HG03457 (cell line): ENCODE results near the gene HERPUD1.
"Not testable (repeated sequence)": the region's sequence is repeated elsewhere in the genome, so short reads cannot be mapped to it uniquely, and the experiment has no call there.

ENCODE experiments used
- ATAC-seq: cut with Tn5 transposase; IDR thresholded peaks from one replicate; pipeline ENCODE4 v1.9.1; 2021; ENCODE audit warnings: moderate number of reproducible peaks; ENCODE audit not compliant: unreplicated experiment

HERPUD1 gene

DNA sequence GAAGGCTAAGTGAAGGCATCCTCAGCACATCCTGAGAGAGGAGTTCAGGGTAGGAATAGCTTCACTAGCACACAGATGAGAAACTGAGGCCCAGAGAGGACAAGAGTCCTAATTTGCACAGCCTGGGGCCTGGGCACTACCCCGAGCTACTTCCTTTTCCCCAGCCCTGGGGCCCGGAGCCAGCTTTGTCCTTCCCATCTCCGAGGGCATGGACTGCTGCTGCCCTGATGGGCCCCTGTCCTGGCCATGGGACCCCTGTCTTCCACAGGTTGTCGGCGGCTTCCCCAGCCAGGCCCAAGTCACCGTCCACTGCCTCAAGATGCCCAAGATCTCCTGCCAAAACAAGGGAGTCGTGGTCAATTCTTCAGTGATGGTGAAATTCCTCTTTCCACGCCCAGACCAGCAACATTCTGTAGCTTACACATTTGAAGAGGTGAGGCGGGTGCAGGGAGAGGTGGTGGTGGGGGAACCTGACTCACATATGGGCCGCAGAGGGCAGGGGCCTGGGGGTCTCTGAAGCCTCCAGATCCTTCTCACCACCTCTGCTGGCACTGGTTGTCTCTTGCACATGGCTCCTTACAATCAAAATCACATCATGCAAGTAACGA lies 46.0 kb downstream of the HERPUD1 start:
- ATAC-seq: no peak

DNA sequence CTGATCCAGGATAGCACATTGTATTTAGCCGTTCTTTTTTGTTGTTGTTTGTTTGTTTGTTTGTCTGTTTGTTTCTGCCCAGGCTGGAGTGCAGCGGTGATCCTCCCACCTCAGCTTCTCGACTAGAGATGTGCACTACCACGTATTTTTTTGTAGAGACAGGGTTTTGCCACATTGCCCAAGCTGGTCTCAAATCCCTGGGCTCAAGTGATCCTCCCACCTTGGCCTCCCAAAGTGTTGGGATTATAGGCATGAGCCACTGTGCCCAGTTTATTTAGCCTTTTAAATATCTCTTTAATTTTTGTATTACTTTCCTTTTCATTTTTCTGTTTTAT lies 48.2 kb downstream of the HERPUD1 start:
- no peak for ATAC-seq

DNA sequence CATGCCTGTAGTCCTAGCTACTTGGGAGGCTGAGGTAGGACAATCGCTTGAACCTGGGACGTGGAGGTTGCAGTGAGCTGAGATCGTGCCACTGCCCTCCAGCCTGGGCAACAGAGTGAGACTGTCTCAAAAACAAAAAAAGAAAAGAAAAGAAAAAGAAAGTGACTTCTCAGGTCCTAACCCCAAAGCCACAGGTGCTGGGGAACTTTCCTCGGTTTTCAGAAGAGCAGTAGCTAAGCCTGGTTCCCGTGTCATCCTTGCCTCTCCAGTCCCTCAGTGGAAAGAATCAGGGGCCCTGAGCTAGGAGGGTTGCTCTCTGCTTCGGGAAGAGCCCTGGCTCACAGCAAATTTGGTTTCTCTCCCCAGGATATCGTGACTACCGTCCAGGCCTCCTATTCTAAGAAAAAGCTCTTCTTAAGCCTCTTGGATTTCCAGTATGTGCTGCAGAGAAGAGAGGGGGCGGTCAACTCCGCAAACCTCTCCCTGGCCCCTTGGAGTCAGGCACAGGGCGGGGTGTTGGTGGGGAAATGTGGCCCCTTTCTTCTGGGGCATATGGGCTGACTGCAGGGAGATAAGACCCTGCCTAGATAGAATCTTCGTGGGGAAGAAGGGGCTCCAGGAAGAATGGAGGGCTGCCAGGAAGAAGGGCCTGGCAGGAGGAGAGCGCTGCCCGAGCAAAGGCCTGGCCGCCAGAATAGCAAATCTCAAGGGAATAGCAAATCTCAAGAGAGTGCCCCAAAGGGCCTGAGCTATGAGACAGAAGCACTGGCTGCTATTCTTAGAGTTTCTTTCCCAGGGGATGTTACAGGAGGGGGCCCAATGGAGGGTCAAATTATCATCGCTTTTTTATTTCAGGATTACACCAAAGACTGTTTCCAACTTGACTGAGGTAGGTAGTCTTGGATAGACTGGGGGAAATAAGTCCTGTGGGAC lies 49.1 kb downstream of the HERPUD1 start:
- no peak for ATAC-seq

DNA sequence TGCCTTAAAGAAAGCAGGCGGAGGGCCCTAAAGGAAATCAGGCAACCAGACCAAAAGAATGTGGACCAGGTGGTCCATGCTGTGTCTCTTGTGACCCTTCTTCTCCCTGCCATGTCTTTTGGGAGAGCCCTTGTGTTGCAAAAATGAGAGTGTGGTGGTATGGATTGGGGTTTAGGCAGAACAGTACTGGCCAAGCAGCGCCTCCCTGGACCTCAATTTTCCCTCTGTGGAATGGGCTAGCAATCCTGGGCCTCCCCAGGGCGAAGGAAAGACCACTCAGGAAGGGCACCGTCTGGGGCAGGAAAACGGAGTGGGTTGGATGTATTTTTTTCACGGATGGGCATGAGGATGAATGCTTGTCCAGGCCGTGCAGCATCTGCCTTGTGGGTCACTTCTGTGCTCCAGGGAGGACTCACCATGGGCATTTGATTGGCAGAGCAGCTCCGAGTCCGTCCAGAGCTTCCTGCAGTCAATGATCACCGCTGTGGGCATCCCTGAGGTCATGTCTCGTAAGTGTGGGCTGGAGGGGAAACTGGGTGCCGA lies 49.9 kb downstream of the HERPUD1 start:
- ATAC-seq: no peak

DNA sequence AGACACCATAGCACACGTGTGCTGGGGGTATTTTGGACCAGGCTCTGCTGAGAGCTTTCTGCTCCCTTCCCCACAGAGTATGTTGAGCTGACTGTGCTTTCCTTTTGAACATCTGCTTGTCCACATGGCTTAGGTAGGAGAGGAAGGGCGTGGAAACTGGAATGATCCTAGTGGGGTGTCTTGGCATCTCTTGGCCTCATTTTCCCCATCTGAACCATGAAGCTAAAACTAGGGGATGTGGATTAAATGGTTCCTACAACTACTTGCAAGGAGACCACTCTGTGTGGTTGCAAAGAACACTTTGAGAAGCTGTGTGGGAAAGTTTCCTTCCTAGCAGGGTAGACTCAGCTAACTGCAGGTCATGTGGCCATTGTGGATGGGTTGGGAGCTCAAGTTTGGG lies 50.8 kb downstream of the HERPUD1 start:
- ATAC-seq: no peak

DNA sequence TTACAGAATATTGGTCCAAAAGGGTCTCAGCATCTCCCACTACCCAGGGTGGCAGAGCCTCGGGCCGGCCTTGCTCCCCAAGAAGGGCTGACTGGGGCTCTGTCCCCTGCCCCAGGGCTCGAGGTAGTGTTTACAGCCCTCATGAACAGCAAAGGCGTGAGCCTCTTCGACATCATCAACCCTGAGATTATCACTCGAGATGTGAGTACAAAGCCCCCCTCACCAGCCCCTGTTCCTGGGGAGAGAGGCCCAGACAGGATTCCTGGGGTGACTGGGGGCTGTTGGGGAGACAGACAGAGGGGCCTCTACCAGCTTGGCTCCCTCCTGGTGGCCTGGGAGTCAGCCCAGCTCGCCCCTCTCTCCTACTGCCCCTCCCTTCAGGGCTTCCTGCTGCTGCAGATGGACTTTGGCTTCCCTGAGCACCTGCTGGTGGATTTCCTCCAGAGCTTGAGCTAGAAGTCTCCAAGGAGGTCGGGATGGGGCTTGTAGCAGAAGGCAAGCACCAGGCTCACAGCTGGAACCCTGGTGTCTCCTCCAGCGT lies 51.3 kb downstream of the HERPUD1 start:
- ATAC-seq: no peak

DNA sequence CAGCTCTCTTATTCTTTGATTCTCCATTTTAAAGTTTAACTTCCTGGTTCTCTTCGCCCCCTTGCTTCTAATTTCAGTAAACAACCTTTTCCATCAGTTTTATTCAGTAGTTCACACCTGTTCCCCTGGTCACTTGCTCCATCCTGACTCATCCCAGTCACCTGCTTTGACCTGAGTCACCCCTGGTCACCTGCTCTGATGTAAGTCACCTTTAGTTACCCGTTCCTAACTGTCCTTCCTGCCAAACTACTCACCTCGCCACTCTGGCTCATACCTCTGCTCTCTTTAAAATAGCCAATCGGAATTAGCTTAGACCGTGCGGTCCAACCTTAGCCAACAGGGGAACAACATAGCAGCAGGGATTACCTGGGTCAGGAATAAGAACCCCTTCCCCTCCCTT lies 52.7 kb downstream of the HERPUD1 start:
- ATAC-seq: no peak

DNA sequence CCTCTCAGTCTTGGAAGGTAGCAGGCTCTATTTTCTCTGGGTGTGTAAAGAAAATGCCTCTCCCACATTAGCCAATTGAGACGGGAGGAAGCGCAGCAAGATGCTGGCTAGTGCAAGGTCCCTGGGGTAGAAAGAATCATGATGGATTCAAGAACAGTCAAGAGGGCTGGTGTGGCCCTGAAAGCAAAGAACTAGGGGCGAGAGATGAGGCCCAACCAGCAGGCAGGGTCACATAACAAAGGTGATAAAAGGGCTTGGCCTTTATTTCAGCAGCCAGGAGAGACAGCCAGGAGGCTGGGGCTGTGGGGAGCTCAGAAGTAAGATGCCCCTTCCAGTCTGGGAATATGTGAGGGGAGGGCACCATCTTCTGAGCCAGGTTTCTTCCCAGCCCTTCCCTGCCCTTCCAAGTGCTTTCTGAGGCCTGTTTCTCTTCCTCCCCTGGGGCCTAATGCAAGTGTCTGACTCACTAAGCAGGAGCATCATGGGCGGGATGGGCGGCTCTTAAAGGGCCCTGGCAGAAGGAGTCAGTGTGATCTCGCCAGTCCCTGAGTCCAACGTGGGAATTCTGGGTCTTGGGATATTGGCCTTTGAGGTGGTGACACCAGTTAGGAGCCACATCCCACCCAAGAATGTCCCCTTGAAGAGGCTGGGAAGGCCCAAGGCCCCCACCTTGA lies 53.5 kb downstream of the HERPUD1 start:
- ATAC-seq: no peak

DNA sequence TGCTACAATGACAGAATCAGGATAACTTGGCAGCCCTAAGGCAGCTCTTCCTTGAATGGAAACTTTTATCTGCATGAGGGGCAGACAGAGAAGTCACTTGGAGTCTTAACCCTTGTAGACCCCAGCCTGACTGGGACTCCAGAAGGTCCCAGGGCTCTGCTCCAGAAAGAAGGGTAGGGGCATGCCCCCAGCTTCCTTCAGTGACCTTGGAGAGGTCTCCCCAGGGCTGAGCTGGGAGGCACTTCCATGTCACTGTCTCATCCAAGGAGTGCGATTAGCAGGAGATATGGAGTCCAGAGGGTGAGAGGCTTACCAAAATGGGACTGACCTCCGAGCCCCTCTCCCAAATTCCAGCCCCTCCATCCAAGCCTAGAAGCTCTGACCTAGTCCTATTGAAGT lies 54.0 kb downstream of the HERPUD1 start:
- ATAC-seq: no peak

DNA sequence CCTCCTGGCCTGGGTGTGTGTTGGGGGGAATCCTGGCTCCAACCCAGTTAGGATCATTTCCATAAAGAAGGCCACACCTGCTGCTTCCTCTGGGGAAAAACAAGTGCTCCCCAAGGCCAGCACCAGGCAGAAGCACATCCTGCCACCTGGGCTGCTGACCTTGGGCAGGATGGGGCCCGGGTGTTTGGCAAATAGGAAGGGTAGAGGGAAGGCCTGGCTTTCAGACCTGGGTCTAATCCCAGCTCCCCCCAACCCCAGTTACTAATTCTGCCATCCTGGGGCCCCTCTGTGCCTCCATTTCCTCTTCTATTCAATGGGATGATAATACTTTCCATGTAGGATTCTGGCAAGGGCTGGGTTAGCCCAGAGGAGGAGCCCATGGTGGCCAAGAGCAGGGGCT lies 54.4 kb downstream of the HERPUD1 start:
- no peak for ATAC-seq

DNA sequence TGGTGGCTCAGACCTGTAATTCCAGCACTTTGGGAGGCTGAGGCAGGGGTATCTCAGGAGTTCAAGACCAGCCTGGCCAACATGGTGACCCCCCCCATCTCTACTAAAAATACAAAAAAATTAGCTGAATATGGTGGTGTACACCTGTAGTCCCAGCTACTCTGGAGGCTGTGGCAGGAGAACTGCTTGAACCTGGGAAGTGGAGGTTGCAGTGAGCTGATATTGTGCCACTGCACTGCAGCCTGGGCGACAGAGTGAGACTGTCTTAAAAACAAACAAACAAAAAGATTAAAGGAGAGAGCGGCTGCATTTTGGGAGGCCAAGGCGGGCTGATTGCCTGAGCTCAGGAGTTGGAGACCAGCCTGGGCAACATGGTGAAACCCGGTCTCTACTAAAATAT lies 55.0 kb downstream of the HERPUD1 start:
- ATAC-seq: not testable (repeated sequence)

DNA sequence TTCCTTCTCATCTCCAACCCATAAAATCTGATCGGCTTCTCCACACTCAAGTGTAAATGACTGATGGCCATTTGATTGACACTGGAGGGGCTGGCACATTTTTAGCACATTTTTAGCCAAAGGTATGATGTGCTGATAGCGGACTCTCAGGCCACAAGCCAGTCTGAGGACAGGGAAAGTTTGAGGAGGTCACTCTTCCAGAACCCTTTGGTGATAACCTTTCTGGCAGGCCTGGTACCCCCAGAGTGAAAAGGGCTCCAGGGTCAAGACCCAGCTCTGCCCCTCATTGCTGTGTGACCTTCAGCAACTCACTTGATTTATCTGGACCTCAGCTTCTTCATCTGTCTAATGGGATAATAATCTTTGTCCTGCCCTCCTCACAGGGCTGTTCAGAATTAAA lies 55.8 kb downstream of the HERPUD1 start:
- no peak for ATAC-seq

DNA sequence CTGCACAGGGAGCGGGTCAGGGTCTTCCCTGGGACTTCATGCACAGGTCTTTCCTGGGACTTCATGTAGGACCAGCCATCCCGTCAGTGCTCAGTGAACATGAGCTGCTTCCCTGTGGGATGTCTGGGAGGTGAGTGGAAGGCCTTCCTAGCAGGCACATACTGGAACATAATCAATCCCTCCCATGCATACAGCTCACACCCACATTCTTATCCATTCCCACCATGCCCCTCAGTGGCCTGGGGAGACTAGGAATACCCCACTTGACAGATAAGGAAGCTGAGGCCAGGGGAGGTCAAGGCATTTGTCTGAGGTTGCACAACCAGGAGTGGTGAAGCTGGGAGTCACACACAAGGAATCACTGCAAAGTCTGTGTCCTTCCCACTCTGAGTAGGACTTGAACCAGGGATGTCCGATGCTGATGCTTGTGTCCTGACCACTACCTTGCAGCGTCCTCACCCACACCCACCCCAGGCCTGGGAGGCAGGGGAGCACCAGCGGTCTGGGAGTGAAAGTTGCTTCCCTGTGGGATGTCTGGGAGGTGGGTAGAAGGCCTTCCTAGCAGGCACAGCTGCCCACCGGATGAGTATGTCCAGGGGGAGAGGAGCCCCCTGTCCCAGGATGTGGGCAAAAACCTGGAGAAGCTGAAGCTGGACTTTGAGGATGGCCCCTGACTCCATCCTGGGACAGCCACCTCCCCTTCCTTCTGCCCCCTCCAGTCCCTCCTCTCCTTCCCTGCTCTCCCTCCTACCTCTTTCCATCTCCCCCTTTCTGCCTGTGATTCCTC lies 56.4 kb downstream of the HERPUD1 start:
- no peak for ATAC-seq

DNA sequence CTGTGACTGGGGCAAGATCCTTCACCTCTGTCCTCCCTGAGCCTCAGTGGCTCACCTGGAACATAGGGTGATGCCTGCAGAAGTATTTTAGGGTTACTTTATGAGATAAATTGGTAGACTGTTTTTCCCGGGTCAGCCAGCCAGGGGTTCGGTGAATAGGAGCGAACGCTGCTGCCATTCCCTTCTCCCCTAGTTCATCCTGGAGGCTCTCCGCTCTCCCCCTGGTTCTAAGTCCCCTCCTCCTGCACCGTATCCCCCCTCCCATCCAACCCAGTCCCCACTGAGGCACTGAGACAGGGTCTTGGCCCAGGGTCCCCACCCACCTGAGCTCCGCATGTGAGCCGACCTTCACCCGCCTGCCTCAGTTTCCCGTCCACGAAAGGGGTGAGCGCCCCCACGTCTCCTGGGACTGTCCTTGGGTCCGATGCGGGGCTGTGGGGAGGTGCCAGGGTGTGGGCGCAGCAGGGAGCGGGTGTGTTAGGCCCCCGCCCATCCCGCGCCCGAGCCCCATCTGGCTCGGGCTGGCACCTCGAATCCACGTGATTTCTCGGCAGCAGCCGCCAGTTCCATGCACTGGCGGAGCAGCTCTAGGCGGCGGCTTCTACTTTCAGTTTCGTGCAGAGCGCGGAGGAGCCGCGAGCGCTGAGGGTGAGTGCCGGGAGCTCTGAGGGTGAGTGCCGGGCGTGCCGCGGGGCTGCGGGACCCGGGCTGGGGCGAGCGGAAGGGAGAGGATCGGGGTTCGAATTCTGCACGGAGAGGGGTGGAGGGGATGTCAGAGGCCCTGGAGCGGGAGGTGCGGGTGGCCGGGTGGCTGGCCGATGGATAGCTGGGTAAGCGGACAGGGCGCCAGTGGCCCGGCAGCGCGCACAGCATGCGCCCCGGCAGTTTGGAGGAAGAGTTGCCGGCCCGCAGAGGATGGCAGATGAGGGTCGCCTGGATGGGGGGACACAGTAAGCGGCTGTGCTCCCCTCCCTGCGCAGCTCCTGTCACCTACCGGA lies 57.3 kb downstream of the HERPUD1 start, which contains the start of gene NLRC5:
TSS of gene NLRC5 (plus strand) at position 610 of the 998 bp plus-strand sequence. CDS start 31,156 bp downstream, outside the sequence.
- peak; percentile 71 for ATAC-seq

DNA sequence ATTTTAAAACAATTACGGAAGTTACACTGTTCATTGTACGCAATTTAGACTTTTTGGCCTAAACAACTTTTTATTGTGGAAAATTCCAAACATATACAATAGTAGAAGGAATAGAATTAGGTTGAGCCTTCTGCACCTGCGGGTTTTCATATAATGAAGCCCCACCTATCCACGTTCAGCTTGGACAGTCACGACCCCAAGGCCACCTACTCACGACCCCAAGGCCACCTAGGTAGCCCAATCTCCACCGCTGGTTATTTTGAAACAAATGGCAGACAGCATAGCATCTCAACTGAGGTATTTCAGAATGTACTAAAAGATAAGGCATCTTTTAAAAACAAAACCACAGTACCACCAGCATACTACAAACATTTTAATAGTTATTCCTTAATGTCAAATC lies 58.0 kb downstream of the HERPUD1 start:
- ATAC-seq: no peak

DNA sequence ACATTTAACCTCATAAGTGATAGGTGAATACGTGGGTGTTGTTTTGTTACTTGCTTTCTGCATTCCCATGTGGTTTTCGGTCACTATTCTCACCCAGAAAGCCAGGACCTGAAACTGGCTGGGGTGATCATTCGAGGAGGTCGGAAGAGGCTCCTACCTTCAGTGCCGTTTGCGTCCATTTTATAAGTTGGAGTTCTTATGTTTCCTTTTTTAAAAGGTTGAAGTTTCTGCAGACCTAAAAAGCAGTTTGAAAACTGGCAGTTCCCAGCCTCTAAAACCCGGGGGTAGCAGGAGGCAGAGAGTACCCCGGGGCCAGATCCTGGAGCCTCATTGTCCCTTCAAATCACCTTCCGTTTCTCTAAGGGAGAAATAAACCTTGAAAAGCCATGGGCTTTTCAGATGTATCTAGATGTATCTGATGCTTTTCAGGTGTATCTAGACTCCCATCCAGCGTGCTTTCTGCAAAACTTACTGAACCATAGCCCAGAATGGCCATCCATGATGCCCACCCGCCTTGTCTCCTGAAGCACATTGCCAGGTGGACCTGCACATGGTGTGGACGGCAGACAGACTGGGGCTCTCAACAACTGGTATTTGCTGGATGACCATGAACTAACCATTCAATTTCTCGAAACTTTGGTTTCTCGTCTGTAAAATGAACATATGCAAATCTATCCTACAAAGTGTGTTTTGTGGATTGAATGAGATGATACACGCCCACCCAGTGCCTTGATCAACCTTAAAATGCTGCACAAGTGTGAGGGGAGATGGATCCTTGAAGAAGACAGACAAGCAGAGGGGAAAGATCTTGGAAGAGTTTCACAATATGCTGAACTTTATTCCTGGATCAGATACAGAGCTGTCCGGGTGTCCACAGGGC lies 58.7 kb downstream of the HERPUD1 start:
- ATAC-seq: no peak

DNA sequence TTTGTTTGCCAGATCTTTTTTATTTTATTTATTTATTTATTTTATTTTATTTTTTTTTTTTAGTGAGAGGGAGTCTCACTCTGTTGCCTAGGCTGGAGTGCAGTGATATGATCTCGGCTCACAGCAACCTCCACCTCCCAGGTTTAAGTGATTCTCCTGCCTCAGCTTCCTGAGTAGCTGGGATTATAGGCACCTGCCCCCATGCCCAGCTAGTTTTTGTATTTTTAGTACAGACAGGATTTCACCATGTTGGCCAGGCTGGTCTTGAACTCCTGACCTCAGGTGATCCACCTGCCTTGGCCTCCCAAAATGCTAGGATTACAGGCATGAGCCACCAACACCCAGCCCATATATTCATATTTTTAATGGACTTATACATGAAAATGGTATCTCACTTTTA lies 60.5 kb downstream of the HERPUD1 start:
- ATAC-seq: not testable (repeated sequence)

DNA sequence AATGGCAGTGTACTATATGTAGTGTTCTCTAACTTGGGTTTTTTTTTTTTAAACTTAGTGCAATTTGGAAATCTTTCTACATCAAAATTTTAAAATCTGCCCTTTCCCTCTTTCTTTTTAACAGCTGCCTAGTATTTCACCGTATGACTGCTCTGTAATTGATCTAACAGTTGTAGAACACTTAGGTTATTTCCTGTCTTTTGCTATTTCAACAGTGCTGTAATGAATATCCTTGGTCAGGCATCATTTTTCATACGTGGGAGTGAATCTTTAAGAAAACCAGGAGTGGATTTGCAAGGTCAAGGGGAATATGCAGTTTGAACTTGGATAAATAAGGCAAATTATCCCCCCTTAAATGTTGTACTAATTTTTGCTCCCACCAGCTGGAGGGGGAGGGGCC lies 61.3 kb downstream of the HERPUD1 start:
- no peak for ATAC-seq
